Vagina (tissue), 2 donors: ENCODE data around the gene MYO7B.

Experiments used
- POLR2A ChIP-seq, 2 donors: fragments of 450-650 bp; IDR thresholded peaks; one replicate each; pipeline ENCODE4 v1.6.1; 2017; ENCODE audit warnings: antibody characterized with exemption in 2 of 2, mild to moderate bottlenecking in 2 of 2, moderate library complexity in 2 of 2
- POLR2AphosphoS5 ChIP-seq, 2 donors: sonication (generic); formaldehyde crosslinking; IDR thresholded peaks; one replicate each; pipeline ENCODE4 v1.9.0; 2017; ENCODE audit warnings: antibody characterized with exemption in 2 of 2, mild to moderate bottlenecking in 2 of 2, low read depth in 1 of 2; ENCODE audit not compliant: insufficient read depth in 1 of 2
- TF ChIP-seq, protein P1 (sequence below), 3 experiments: fragments of 450-650 bp in 2 of 3; fragments of 200-600 bp in 1 of 3; sonication (generic) in 1 of 3; IDR thresholded peaks; one replicate each; pipeline ENCODE4 v1.5.1; 2017 to 2019; ENCODE audit warnings: antibody characterized with exemption in 3 of 3, mild to moderate bottlenecking in 2 of 3, moderate library complexity in 2 of 3

- no peak for TF ChIP-seq POLR2AphosphoS5 (IDR thresholded peaks at IDR 0.05; ENCODE audit: insufficient read depth in 1 of 2, low read depth in 1 of 2)
- TF ChIP-seq, protein P1, sequence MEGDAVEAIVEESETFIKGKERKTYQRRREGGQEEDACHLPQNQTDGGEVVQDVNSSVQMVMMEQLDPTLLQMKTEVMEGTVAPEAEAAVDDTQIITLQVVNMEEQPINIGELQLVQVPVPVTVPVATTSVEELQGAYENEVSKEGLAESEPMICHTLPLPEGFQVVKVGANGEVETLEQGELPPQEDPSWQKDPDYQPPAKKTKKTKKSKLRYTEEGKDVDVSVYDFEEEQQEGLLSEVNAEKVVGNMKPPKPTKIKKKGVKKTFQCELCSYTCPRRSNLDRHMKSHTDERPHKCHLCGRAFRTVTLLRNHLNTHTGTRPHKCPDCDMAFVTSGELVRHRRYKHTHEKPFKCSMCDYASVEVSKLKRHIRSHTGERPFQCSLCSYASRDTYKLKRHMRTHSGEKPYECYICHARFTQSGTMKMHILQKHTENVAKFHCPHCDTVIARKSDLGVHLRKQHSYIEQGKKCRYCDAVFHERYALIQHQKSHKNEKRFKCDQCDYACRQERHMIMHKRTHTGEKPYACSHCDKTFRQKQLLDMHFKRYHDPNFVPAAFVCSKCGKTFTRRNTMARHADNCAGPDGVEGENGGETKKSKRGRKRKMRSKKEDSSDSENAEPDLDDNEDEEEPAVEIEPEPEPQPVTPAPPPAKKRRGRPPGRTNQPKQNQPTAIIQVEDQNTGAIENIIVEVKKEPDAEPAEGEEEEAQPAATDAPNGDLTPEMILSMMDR (IDR thresholded peaks at IDR 0.05), result no peak
- TF ChIP-seq POLR2A (IDR thresholded peaks at IDR 0.05), result no peak
These were observed 148.3 kb downstream of the MYO7B start for GRCh38 chr2:127683757-127684156.
